ENCODE data around the gene NPBWR2. TPM values are rescaled to one million over a fixed set of nuclear protein-coding genes. Genes with fewer than 3 reads are reported as not detected.

NPBWR2 gene
- total RNA-seq, 1 donor from 2014 or later, result not detected

DNA sequence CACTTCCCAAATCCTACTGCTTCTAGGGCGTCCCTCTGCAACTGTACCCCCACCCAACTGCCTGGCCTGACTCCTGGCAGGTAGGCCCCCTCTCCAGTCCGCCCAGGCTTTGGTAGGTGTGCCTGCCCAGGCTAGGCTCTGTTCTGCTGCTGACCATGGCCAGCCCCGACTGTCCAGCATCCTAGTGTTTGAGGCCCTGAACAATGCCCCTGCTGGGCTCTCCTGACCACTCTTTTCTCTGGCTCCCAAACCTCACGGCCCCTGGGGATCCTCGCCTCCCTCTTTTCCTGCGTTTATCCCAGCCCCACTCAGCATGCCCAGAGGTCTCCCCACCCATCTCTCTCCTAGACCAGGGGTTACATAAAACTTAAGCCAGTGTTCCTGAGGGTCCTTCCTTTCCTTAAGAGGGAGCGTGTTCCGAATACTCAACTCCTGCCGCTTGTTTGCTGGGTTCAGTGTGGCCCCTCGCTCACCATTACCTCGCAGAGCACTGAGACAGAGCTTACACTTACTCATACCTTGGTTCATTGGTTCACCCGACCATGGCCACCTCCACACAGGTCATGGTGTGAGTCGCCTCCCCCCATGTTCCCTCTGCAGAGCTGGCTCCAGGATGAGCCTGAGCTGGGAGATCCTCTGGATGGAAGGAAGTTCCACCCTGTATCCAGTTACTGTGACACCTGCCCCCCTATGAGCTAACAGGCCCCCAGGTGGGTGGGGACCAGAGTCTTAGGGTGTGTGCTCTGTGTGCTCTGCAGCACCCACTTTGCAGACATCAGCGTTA is 35.8 kb upstream of the NPBWR2 start:
- Mint-ChIP-seq H3K4me1 (ENCODE audit: unreplicated experiment) (no peaks in the 10 kb centered on the region), H3K27me3 (ENCODE audit: unreplicated experiment) (peaks cover 5% of the 10 kb centered on the region), H3K36me3 (ENCODE audit: low read depth, unreplicated experiment) (peaks cover 10% of the 10 kb centered on the region), H3K9me3 (ENCODE audit: unreplicated experiment) (no peaks in the 10 kb centered on the region), H3K4me3 (ENCODE audit: unreplicated experiment) (no peak overlapping the region), H3K27ac (ENCODE audit: unreplicated experiment) (no peak overlapping the region)
- DNase-seq (ENCODE audit: low spot score), result no peak
- TF ChIP-seq, protein P1, sequence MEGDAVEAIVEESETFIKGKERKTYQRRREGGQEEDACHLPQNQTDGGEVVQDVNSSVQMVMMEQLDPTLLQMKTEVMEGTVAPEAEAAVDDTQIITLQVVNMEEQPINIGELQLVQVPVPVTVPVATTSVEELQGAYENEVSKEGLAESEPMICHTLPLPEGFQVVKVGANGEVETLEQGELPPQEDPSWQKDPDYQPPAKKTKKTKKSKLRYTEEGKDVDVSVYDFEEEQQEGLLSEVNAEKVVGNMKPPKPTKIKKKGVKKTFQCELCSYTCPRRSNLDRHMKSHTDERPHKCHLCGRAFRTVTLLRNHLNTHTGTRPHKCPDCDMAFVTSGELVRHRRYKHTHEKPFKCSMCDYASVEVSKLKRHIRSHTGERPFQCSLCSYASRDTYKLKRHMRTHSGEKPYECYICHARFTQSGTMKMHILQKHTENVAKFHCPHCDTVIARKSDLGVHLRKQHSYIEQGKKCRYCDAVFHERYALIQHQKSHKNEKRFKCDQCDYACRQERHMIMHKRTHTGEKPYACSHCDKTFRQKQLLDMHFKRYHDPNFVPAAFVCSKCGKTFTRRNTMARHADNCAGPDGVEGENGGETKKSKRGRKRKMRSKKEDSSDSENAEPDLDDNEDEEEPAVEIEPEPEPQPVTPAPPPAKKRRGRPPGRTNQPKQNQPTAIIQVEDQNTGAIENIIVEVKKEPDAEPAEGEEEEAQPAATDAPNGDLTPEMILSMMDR (IDR thresholded peaks at IDR 0.05; ENCODE audit: unreplicated experiment), result no peak

DNA sequence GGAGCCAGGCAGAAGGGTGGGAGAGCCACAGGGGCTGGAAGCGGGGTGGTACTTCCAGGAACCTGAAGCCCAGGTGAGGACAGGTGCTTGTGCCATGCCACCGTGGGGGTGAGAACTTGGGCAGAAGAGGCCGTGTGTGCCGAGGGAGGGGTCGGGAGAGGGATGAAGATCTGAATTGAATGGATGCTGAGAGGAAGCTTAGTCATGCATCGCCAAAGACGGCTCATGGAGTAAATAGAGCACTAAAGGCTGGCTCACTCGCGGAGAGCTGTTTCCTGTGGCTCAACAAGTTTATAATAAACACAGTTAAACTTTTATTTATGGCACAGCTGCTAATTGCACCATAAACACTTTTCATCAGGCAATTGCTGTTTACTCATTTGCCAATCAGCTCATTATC is 35.2 kb upstream of the NPBWR2 start:
- DNase-seq (ENCODE audit: low spot score), result no peak
- no peak overlapping the region for H3K27ac Mint-ChIP-seq (ENCODE audit: unreplicated experiment)
- H3K4me3 Mint-ChIP-seq (ENCODE audit: unreplicated experiment), result no peak overlapping the region
- H3K4me1 Mint-ChIP-seq (ENCODE audit: unreplicated experiment), result no peaks in the 10 kb centered on the region
- no peaks in the 10 kb centered on the region for H3K9me3 Mint-ChIP-seq (ENCODE audit: unreplicated experiment)
- TF ChIP-seq, protein P1 (IDR thresholded peaks at IDR 0.05; ENCODE audit: unreplicated experiment), result no peak
- H3K27me3 Mint-ChIP-seq (ENCODE audit: unreplicated experiment), result peaks cover 5% of the 10 kb centered on the region
- H3K36me3 Mint-ChIP-seq (ENCODE audit: low read depth, unreplicated experiment), result peaks cover 10% of the 10 kb centered on the region

DNA sequence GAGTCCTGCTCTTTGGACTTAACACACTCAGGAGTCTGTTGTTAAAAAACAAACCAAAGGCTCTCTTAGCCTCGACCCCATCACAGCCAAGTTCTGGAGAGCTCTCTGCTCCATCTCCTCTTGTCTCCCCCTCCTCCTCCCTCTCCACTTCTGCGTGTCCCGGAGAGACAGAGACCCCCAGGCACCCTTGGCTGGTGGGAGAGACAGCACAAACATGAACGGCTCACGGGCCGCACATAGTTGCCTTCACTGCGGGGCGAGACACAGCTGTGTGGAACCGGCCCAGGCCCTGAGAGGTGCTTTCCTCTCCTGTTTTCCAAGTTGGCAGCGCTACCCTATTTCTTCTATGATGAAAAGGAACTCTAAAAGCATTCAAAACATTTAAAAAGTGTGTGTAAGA is 33.6 kb upstream of the NPBWR2 start:
- H3K27ac Mint-ChIP-seq (ENCODE audit: unreplicated experiment), result no peak overlapping the region
- peaks cover 3% of the 10 kb centered on the region for H3K27me3 Mint-ChIP-seq (ENCODE audit: unreplicated experiment)
- TF ChIP-seq, protein P1 (IDR thresholded peaks at IDR 0.05; ENCODE audit: unreplicated experiment), result no peak
- peaks cover 10% of the 10 kb centered on the region for H3K36me3 Mint-ChIP-seq (ENCODE audit: low read depth, unreplicated experiment)
- no peaks in the 10 kb centered on the region for H3K9me3 Mint-ChIP-seq (ENCODE audit: unreplicated experiment)
- no peak overlapping the region for H3K4me3 Mint-ChIP-seq (ENCODE audit: unreplicated experiment)
- DNase-seq (ENCODE audit: low spot score), result no peak
- no peaks in the 10 kb centered on the region for H3K4me1 Mint-ChIP-seq (ENCODE audit: unreplicated experiment)

DNA sequence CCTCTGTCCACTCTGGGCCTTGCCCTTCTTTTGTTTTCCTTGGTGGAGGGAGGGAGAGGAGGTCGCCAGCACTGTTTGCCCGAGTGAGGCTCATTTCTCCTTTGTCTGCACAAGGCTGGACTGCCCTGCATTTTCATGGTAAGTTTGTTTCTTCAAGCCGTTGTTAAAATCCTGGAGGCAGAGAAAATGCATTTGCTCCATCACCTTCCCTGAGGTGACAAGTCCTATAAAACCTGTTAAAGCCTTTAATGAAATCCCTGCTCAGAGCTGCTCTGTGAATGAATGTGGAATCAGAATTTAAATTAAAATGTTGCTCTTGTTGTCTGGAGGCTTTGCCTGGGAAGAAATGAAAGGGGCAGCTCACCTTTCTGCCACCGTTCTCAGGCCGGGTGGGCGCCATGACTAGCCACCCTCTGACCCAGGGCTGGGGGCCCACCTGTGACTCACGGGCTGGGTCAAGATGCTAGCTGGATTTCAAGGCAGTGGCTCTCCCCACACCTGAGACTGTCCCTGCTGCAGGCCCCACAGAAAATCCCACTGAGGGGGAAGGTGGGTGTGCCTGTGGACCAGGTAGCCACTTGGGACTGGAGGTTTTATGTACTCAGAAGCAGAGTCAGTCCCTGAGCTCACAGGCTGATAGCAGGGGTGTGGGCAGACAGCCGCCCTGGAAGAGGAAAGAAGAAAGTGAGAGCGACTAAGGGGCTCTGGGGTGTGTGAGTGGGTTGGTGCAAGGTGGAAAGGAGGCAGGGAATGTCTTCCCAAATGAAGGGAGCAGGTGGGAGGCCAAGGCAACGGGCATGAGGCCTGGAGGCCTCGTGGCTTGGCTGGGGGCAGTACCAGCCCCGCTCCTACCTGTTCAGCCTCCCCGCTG is 32.9 kb upstream of the NPBWR2 start:
- no peak overlapping the region for H3K4me3 Mint-ChIP-seq (ENCODE audit: unreplicated experiment)
- H3K27me3 Mint-ChIP-seq (ENCODE audit: unreplicated experiment), result peaks cover 4% of the 10 kb centered on the region
- H3K36me3 Mint-ChIP-seq (ENCODE audit: low read depth, unreplicated experiment), result peaks cover 10% of the 10 kb centered on the region
- DNase-seq (ENCODE audit: low spot score), result no peak
- no peaks in the 10 kb centered on the region for H3K9me3 Mint-ChIP-seq (ENCODE audit: unreplicated experiment)
- no peaks in the 10 kb centered on the region for H3K4me1 Mint-ChIP-seq (ENCODE audit: unreplicated experiment)
- no peak overlapping the region for H3K27ac Mint-ChIP-seq (ENCODE audit: unreplicated experiment)
- TF ChIP-seq, protein P1 (IDR thresholded peaks at IDR 0.05; ENCODE audit: unreplicated experiment), result no peak

Data from endothelial cell (in vitro differentiated cells).